Progenitor cell of endocrine pancreas (in vitro differentiated cells): ENCODE measurements around the gene TLE5. TPM values are rescaled to one million over a fixed set of nuclear protein-coding genes. Genes with fewer than 3 reads are reported as not detected.

Experiments
- DNase-seq: peaks from one replicate; pipeline ENCODE4 v3.0.0; 2021; ENCODE audit warnings: low spot score; ENCODE audit not compliant: unreplicated experiment
- H3K27ac Mint-ChIP-seq: 2 replicates; pipeline ENCODE4 v1.8.0; 2021; ENCODE audit warnings: mild to moderate bottlenecking, moderate library complexity, mixed read lengths
- H3K27me3 Mint-ChIP-seq: 2 replicates; pipeline ENCODE4 v1.8.0; 2021; ENCODE audit warnings: mixed read lengths
- H3K36me3 Mint-ChIP-seq: 2 replicates; pipeline ENCODE4 v1.8.0; 2022; ENCODE audit warnings: mixed read lengths; ENCODE audit not compliant: insufficient read depth
- H3K4me1 Mint-ChIP-seq: 2 replicates; pipeline ENCODE4 v1.8.0; 2021; ENCODE audit warnings: low read depth, mixed read lengths
- H3K4me3 Mint-ChIP-seq: 2 replicates; pipeline ENCODE4 v1.8.0; 2021; ENCODE audit warnings: low read depth, mild to moderate bottlenecking, moderate library complexity, mixed read lengths
- H3K9me3 Mint-ChIP-seq: 2 replicates; pipeline ENCODE4 v1.8.0; 2021; ENCODE audit warnings: low read depth, mixed read lengths
- total RNA-seq: library from RNA; stranded (reverse); gene quantifications from 2 replicates; pipeline ENCODE4 v1.2.1, GENCODE V29; 2021
- TF ChIP-seq, protein P1 (sequence below): fragments of 200-600 bp; sonication (generic); IDR thresholded peaks from one replicate; pipeline ENCODE4 v1.5.0; 2021; ENCODE audit warnings: antibody characterized with exemption, mild to moderate bottlenecking; ENCODE audit not compliant: unreplicated experiment

The TLE5 gene
- total RNA-seq, 1 donor from 2014 or later: 507 TPM

DNA sequence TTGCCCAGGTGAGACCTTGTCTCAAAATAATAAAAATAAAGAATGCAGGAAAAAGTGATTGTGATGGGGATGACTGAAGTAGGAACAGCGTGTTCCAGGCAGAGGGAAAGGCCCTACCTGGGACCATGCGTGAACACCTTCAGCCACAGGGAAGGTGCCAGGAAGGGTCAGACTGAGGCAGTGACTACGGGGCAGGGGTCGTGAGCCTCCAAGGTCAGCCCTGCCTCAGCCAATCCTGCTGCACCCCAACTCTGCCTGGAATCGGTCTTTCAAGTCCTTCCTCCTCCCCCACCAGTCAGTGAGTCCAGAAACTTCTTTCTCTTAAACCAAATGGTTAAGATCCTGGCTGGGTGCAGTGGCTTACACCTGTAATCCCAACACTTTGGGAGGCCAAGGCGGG lies 17.1 kb downstream of the TLE5 start:
- DNase-seq: no peak
- Mint-ChIP-seq H3K27me3 (no peaks in the 10 kb centered on the region), H3K27ac (peak overlapping the region; percentile 67), H3K4me3 (no peak overlapping the region), H3K36me3 (no peaks in the 10 kb centered on the region), H3K9me3 (no peaks in the 10 kb centered on the region), H3K4me1 (peaks cover 18% of the 10 kb centered on the region)
- TF ChIP-seq, protein P1, sequence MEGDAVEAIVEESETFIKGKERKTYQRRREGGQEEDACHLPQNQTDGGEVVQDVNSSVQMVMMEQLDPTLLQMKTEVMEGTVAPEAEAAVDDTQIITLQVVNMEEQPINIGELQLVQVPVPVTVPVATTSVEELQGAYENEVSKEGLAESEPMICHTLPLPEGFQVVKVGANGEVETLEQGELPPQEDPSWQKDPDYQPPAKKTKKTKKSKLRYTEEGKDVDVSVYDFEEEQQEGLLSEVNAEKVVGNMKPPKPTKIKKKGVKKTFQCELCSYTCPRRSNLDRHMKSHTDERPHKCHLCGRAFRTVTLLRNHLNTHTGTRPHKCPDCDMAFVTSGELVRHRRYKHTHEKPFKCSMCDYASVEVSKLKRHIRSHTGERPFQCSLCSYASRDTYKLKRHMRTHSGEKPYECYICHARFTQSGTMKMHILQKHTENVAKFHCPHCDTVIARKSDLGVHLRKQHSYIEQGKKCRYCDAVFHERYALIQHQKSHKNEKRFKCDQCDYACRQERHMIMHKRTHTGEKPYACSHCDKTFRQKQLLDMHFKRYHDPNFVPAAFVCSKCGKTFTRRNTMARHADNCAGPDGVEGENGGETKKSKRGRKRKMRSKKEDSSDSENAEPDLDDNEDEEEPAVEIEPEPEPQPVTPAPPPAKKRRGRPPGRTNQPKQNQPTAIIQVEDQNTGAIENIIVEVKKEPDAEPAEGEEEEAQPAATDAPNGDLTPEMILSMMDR: no peak

DNA sequence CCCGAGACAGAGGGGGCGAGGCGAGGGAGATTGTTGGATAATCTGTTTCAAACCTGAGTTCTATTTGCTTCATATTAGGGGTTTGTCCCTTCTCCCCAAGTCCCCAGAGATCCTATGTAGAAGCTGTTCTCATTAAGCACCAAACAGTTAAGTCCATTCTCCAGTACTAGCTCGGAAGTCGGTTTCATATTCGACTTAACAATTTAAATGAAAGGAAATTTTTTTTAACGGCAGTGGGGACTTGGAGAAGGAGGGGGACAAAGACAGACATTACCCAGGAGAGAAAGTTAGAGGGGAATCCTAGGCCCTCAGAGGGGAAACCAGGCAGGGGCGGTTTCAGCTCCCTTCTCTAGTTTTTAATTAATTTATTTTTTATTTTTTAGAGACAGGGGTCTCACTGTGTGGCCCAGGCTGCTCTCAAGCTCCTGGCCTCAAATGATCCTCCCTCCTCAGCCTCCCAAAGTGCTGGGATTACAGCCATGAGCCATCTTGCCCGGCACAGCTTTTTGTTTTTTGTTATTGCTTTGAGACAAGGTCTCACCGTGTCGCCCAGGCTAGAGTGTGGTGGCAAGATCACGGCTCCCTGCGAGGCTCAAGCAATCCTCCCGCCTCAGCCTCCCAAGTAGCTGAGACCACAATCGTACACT lies 19.6 kb downstream of the TLE5 start:
- no peaks in the 10 kb centered on the region for H3K27me3 Mint-ChIP-seq
- no peak overlapping the region for H3K4me3 Mint-ChIP-seq
- no peak for DNase-seq
- H3K4me1 Mint-ChIP-seq: peaks cover 19% of the 10 kb centered on the region
- H3K27ac Mint-ChIP-seq: peak overlapping the region; percentile 31
- TF ChIP-seq, protein P1: no peak
- no peaks in the 10 kb centered on the region for H3K36me3 Mint-ChIP-seq
- H3K9me3 Mint-ChIP-seq: no peaks in the 10 kb centered on the region

DNA sequence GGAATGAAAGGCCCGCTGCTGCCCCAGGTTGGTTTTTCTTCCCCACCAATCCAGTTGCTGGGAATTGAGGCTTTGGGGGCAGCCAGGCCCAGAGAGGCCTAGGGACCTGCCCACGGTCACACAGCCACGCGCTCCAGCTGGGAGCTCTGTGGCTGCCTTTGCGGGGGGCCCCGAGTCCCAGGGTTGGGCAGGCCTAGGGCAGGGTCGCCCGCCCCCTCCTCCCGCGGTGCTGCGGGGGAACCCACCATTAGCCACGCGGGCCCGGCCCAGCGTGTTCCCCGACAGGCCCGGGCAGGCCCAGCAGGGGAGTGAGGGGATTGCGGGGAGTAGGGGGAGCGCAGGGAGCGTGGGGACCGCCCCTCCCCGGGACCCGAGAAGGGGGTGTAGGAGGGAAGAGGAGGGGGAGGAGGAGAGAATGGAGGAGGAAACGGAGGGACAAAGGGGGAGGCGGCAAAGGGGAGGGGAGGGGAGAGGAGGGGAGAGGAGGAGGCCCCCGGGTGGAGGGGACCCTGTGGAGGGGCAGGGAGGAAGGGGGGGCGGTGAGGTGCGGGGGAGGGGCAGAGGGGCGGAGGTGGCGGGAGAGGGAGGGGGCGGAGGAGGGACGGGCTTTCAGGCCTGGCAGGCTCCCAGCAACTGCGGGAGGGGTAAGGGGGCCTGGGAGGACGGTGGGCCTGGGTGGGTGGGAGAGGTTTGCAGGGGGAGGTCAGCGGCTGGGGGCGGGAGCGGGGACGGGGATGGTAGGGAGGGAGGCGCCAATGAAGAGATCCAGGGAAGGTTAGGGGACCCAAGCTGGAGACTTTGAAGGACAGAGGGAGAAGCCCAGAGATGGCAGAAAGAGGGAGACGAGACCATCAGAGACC lies 20.3 kb downstream of the TLE5 start:
- peaks cover 17% of the 10 kb centered on the region for H3K4me1 Mint-ChIP-seq
- peak overlapping the region; percentile 31 for H3K27ac Mint-ChIP-seq
- no peaks in the 10 kb centered on the region for H3K27me3 Mint-ChIP-seq
- no peaks in the 10 kb centered on the region for H3K9me3 Mint-ChIP-seq
- H3K36me3 Mint-ChIP-seq: no peaks in the 10 kb centered on the region
- H3K4me3 Mint-ChIP-seq: no peak overlapping the region
- no peak for DNase-seq
- TF ChIP-seq, protein P1: no peak

DNA sequence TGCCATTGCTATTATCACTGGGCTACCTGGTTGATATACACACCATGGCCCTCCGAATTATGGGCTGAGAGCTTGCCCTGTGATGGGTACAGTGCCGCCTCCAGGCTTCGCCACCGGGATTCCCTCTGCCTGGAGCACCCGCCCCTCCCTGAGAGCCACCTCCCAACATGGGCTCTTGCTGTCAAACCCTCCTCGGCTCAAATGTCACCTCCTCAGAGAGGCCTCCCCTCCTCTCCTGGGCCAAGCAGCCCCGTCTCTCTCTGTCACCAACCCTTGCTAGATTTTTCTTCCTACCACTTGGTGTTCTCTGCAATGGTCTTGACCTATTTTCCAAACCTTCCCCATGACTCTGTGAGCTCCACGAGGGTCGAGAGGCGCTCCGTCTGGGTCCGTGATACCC lies 21.0 kb downstream of the TLE5 start:
- DNase-seq: no peak
- no peak overlapping the region for H3K4me3 Mint-ChIP-seq
- H3K4me1 Mint-ChIP-seq: peaks cover 19% of the 10 kb centered on the region
- no peaks in the 10 kb centered on the region for H3K36me3 Mint-ChIP-seq
- no peaks in the 10 kb centered on the region for H3K9me3 Mint-ChIP-seq
- H3K27me3 Mint-ChIP-seq: no peaks in the 10 kb centered on the region
- no peak overlapping the region for H3K27ac Mint-ChIP-seq
- TF ChIP-seq, protein P1: no peak

DNA sequence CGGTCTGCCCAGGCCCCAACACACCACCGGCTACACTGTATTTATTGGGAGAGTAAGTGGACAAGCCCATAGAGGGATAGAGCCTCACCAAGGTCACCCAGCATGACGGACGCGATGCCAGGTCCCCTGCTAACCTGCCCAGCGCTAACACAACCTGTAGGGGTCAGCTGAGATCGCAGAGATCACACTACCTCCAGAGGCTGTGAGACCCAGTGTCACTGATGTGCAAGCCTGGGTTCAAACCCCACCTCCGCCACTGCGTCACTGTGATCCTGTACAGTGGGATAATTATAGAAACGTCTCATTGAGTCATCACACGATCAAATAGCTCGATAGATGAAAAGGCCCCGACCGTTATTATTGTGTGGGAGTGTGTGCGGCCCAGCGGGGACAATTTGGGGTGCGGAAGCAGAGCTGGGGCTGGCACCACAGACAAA lies 22.6 kb downstream of the TLE5 start:
- Mint-ChIP-seq H3K27ac (peak overlapping the region; percentile 67), H3K27me3 (no peaks in the 10 kb centered on the region), H3K9me3 (no peaks in the 10 kb centered on the region), H3K4me1 (peaks cover 22% of the 10 kb centered on the region), H3K36me3 (no peaks in the 10 kb centered on the region), H3K4me3 (no peak overlapping the region)
- TF ChIP-seq, protein P1: peak; percentile 13
- DNase-seq: no peak
